K562 (cell line): ENCODE results near the gene RACK1.

Source experiments
- HDAC6 ChIP-seq: IDR thresholded peaks from 2 replicates; pipeline ENCODE4 v1.6.1; 2012; ENCODE audit warnings: low read depth, mild to moderate bottlenecking, control low read depth, inconsistent platforms, low read length, moderate library complexity
- KDM2B ChIP-seq: fragments of 250-450 bp; sonication (Bioruptor Pico); IDR thresholded peaks from 2 replicates; pipeline ENCODE4 v1.8.0; 2021; ENCODE audit warnings: mild to moderate bottlenecking, moderate library complexity
- L3MBTL2 ChIP-seq: fragments of 450-650 bp; IDR thresholded peaks from 2 replicates; pipeline ENCODE4 v1.6.1; 2016; ENCODE audit warnings: mild to moderate bottlenecking, moderate library complexity
- MTA1 ChIP-seq: fragments of 450-650 bp; IDR thresholded peaks from 2 replicates; pipeline ENCODE4 v1.6.1; 2017; ENCODE audit warnings: borderline replicate concordance
- NFIC ChIP-seq: fragments of 450-650 bp; IDR thresholded peaks from 2 replicates; pipeline ENCODE4 v1.6.1; 2017; ENCODE audit warnings: mild to moderate bottlenecking, inconsistent platforms
- POLR2AphosphoS5 ChIP-seq: IDR thresholded peaks from 2 replicates; pipeline ENCODE4 v1.6.1; 2011; ENCODE audit warnings: mild to moderate bottlenecking, low read depth, low read length, moderate library complexity; ENCODE audit not compliant: control insufficient read depth, insufficient read depth
- SP1 ChIP-seq: sonication (generic); formaldehyde crosslinking; IDR thresholded peaks from 2 replicates; pipeline ENCODE4 v1.8.1; 2022; ENCODE audit warnings: mild to moderate bottlenecking, missing genetic modification reagents
- USF2 ChIP-seq: sonication (generic); formaldehyde crosslinking; IDR thresholded peaks from 2 replicates; pipeline ENCODE4 v1.5.0; 2020; ENCODE audit warnings: missing genetic modification reagents
- ZFP30 ChIP-seq: fragments of 250-450 bp; sonication (Bioruptor Pico); IDR thresholded peaks from 2 replicates; pipeline ENCODE4 v1.8.0; 2022; ENCODE audit warnings: moderate library complexity, mild to moderate bottlenecking, inconsistent platforms, borderline replicate concordance
- ZNF140 ChIP-seq: fragments of 250-450 bp; sonication (Bioruptor Pico); IDR thresholded peaks from 2 replicates; pipeline ENCODE4 v1.8.0; 2021; ENCODE audit warnings: moderate library complexity, mild to moderate bottlenecking, inconsistent platforms
- ZNF174 ChIP-seq: fragments of 250-450 bp; sonication (Bioruptor Pico); IDR thresholded peaks from 2 replicates; pipeline ENCODE4 v1.4.0; 2020; ENCODE audit warnings: mild to moderate bottlenecking
- TF ChIP-seq, protein P1 (sequence below), 3 experiments: IDR thresholded peaks in 2 of 3; conservative IDR thresholded peaks in 1 of 3; 2 replicates each; pipeline ENCODE4 v1.5.1; 2011 to 2012; ENCODE audit warnings: low read length in 3 of 3, mild to moderate bottlenecking in 3 of 3, control low read depth in 2 of 3, improper control_type of control experiment in 1 of 3, inconsistent platforms in 1 of 3, low read depth in 1 of 3, mixed read lengths in 1 of 3, moderate library complexity in 1 of 3; ENCODE audit not compliant: insufficient read depth in 2 of 3
- TF ChIP-seq, protein P2 (sequence below), 2 experiments: fragments of 450-650 bp in 1 of 2; sonication (generic) in 1 of 2; formaldehyde crosslinking in 1 of 2; IDR thresholded peaks in 1 of 2; conservative IDR thresholded peaks in 1 of 2; 2 replicates each; pipeline versions ENCODE4 v1.6.1 to v1.8.1; 2016 to 2023; ENCODE audit warnings: mild to moderate bottlenecking in 2 of 2, moderate library complexity in 2 of 2, inconsistent platforms in 1 of 2, missing genetic modification reagents in 1 of 2

DNA sequence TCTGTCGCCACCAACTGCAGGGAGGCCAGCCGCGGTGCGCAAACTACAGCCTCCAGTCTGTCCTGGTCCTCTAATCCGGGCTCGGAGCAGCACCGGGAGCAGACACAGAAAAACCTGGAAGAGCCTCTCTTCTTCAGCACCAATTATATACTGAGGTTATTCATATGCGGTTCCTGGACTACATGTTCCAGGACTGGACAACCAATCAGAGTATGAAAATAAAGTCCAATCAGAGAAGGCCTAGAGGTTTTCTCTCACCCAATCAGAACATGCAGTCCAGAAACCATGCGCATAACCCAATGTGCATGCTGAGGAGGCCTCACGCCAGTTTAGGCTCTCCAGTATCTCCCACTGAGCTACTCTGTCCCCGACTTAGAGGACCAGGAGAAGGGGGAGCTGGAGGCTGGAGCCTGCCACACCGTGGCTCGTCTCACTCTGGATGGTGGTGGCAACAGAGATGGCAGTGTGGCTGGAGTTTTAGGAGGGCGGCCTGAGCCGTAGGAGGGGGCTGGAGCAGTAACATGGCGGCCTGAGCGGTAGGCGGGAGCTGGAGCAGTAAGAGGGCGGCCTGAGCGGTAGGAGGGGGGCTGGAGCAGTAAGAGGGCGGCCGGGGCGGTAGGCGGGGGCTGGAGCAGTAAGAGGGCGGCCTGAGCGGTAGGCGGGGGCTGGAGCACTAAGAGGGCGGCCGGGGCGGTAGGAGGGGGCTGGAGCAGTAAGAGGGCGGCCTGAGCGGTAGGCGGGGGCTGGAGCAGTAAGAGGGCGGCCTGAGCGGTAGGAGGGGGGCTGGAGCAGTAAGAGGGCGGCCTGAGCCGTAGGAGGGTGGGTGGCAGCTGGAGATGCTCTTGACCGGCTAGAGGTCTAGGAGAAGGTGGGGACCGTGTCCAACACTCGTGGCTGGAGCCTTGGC is 37.6 kb upstream of the RACK1 start:
- TF ChIP-seq, protein P1, sequence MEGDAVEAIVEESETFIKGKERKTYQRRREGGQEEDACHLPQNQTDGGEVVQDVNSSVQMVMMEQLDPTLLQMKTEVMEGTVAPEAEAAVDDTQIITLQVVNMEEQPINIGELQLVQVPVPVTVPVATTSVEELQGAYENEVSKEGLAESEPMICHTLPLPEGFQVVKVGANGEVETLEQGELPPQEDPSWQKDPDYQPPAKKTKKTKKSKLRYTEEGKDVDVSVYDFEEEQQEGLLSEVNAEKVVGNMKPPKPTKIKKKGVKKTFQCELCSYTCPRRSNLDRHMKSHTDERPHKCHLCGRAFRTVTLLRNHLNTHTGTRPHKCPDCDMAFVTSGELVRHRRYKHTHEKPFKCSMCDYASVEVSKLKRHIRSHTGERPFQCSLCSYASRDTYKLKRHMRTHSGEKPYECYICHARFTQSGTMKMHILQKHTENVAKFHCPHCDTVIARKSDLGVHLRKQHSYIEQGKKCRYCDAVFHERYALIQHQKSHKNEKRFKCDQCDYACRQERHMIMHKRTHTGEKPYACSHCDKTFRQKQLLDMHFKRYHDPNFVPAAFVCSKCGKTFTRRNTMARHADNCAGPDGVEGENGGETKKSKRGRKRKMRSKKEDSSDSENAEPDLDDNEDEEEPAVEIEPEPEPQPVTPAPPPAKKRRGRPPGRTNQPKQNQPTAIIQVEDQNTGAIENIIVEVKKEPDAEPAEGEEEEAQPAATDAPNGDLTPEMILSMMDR (IDR thresholded peaks at IDR 0.05 in 2 of 3, conservative IDR thresholded peaks at IDR 0.05 in 1 of 3; ENCODE audit: insufficient read depth in 2 of 3, low read depth in 1 of 3, low read length in 3 of 3) = no peak
- TF ChIP-seq NFIC = peak; percentile 44; the same call in 1 of the 2 replicates
- no peak for TF ChIP-seq ZFP30 (CRISPR knock-in tag)
- peak; percentile 81 for TF ChIP-seq SP1
- no peak for TF ChIP-seq MTA1
- no peak for TF ChIP-seq KDM2B (CRISPR knock-in tag)
- peak; percentile 92 for TF ChIP-seq L3MBTL2
- TF ChIP-seq HDAC6 = no peak
- TF ChIP-seq, protein P2, sequence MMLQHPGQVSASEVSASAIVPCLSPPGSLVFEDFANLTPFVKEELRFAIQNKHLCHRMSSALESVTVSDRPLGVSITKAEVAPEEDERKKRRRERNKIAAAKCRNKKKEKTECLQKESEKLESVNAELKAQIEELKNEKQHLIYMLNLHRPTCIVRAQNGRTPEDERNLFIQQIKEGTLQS (IDR thresholded peaks at IDR 0.05) = no peak
- TF ChIP-seq, protein P2 (CRISPR knock-in tag; conservative IDR thresholded peaks at IDR 0.05) = 0 out of 2 replicates have a peak, but pooled peaks have one; percentile 71
- no peak for TF ChIP-seq ZNF140
- TF ChIP-seq ZNF174 (CRISPR knock-in tag) = no peak
- TF ChIP-seq USF2 (CRISPR knock-in tag) = no peak
- TF ChIP-seq POLR2AphosphoS5 = peak; percentile 87
